Left renal pelvis (tissue), 4 donors: ENCODE measurements around the gene RUNX1. TPM values are rescaled to one million over a fixed set of nuclear protein-coding genes. Genes with fewer than 3 reads are reported as not detected.
A peak's percentile ranks its signal among the peaks of the same experiment; 100 is the strongest.

Experiments
- DNase-seq, 4 donors: peaks; one replicate each; pipeline ENCODE4 v3.0.0-alpha.2; 2013; ENCODE audit warnings: low read depth in 4 of 4, low spot score in 3 of 4
- polyA plus RNA-seq, 4 donors: library from polyadenylated mRNA; unstranded; fragments of 120-200 nt; gene quantifications; one replicate each; pipeline ENCODE4 v1.2.1, GENCODE V29; 2013; ENCODE audit not compliant: insufficient read length in 4 of 4

The RUNX1 gene
- polyA plus RNA-seq, 4 donors: 2.4 to 3.4 (median 3.1) TPM

- no peak for DNase-seq
Measured at GRCh38 chr21:35020436-35020835, 28.7 kb downstream of the RUNX1 start.

GRCh38 chr21:35019631-35020032, 29.5 kb downstream of the RUNX1 start:
- peak in 2 of 4 donors; percentile 39 to 47 for DNase-seq

DNA sequence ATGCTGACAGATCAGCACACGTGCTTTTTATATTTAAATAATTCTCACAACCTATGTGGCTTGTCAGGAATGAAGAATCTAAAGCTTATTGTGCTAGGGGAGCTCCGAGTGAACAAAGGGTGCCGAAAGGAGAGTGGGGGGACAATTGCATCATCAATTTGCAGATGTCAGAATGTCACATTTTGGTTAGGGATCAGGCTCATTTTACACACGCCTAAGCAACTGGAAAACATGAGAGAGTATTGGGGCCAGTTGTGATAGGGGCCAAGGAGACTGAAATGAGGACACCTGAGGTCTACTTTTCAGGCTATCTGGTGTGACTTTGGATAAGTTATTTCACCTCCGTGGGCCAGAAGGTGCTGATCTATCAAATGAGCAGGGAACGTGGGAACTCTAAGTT, 31.8 kb downstream of the RUNX1 start:
- DNase-seq: no peak

GRCh38 chr21:35016517-35017188, 32.4 kb downstream of the RUNX1 start:
- DNase-seq: no peak

- DNase-seq: no peak
Measured at GRCh38 chr21:35016071-35016470, 33.0 kb downstream of the RUNX1 start.

DNA sequence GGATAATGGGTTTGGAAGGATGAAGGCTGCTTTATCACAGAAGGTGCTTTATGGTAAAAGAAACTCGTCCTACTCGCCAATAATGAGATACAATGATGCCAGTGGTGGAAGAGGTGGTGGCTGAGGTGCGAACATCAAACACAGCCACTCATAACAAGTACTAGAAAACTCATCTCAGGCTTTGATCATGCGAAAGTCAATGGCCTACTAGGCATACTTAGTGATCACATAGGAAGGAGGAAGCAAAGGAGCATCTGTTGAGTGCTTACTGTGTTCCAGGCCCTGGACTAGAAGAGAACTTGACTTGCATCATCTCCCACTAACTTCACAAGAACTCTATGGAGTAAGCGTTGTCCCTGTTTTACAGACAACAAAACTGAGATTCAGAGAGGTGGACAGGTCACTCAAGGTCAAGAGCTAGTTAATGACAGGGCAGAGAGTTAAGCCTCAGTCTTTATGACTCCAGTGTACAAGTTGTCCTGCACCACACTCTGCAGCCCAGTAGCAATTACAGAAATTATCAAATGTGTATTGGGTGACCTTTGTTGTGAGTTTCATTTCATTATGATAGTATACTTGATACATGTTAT, 33.6 kb downstream of the RUNX1 start:
- DNase-seq: no peak

GRCh38 chr21:35014302-35015041, 34.6 kb downstream of the RUNX1 start:
- no peak for DNase-seq

GRCh38 chr21:35011681-35012080, 37.4 kb downstream of the RUNX1 start:
- no peak for DNase-seq

GRCh38 chr21:35010447-35010846, 38.7 kb downstream of the RUNX1 start:
- DNase-seq: no peak

GRCh38 chr21:35007348-35007747, 41.8 kb downstream of the RUNX1 start:
- no peak for DNase-seq

- no peak for DNase-seq
Measured at GRCh38 chr21:35006771-35007170, 42.3 kb downstream of the RUNX1 start.

GRCh38 chr21:35006248-35006647, 42.9 kb downstream of the RUNX1 start:
- DNase-seq: no peak

DNA sequence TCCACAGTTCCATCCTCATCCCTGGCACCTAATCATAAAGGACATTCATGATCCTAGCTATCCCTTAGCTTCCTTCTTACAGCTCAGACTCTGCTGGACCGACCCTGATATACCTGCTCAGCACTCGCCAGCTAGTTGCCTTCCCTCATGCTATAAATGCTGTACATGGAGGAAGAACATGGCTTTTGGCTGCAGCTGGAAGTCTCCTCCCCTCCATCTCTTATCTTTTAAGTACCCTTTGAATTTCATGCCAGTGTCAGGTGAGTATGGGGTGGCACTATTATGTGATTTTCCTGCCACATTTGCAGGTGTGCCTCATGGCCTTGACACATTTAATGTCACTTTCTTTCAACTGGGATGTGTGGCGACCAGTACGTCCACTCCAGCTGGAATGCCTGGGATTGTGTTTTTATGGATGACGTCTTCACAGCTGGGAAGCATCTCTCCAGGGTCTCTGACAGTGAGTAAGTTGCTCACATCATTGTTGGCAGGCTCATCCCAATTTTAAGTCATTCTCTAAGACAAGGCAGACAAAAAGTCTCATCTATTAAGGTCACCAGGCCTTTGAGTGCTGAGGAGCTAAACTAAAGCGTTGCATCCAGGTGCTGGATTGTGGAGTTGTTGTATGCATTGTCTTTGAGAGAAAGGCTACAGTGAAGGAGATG, 43.4 kb downstream of the RUNX1 start:
- no peak for DNase-seq

GRCh38 chr21:35005077-35005476, 44.0 kb downstream of the RUNX1 start:
- DNase-seq: no peak

- no peak for DNase-seq
Measured at GRCh38 chr21:35004314-35004713, 44.8 kb downstream of the RUNX1 start.

DNA sequence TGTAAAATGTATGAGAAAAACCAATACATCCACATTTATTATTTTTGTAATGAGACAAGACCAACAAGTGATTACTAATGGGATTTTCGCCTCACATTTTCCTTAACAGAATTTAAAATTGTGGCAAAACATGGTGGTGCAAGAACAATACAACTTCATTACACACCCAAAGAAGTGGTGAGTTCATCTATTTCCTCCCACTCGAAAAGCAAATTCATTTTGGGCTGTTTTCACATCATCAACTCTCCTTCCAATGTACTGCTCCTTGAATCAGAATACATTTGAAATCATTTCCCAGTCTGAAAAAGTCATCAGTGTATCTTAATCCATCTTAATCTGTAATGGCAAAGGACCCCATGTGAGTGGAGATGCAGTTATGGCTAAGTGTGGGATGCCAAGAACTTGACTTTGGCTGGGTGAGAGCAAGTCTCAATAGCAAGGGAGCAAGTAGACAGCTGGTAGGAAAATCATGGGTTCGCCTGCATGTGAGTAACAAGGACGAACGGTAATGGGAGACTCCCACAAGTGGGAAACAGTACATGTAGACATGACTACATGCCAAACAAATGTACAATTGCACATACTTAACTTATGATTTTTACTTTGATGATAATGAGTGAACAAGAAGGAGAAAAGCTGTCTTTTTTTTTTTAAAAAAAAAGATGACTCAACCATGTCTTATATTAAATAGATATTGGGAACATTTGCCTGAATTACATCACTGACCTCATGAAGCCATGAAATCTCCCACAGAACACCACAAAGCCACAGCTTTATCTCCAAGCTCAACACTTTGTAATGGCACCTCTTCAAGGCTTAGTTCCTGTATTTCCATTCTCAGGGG, 46.0 kb downstream of the RUNX1 start:
- DNase-seq: no peak

DNA sequence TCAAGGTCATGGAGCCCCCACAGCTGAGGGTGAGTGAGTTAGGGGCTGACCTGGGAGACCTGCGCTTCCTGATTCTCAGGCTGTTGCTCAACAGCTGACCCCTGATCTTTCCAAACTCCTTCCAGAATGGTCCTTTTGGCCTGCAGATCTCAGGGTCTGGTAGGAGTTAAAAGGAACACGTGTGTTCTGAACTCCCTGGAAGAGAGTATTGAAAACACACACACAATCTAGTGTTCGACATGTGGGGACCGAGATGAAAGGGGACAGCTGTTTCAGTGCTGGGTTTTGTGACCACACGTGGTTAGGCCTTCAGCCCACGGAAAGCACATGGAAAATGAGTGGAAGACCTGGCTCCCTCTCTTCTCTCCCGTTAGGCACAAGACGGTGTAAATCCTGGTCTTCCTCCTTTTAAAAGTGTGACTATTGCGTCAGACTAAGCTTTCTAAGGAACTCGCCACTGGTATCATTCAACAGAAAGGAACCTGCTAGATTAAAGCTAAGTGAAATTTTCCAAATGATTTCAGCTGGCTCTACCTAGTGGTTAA, 49.6 kb downstream of the RUNX1 start:
- DNase-seq: no peak

GRCh38 chr21:34998176-34998575, 50.9 kb downstream of the RUNX1 start:
- no peak for DNase-seq

DNA sequence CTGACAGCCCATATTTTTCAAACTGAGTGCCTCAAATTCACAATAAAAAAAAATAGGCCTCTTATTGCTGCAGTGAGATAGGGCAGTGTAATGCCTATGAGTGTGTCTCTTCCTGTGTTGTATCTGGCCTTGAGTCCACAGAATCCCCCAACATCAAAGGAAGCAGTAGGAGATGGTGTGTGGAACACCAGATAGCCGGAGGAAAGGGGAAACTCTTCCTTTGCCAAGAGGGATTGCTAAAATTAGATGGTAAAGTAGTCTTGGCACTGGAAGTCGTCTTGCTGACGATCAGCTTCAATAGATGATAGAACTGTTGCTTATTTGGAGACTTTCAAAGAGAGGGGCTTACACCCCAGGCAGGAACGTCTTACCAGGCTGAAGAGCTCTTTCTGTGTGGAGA, 51.8 kb downstream of the RUNX1 start:
- no peak for DNase-seq
